SK-N-SH treated with all-trans-retinoic acid at 6 μM for 48 hours (cell line): Measurements from ENCODE around the gene TXNDC5.

Experiments used
- ATAC-seq: fragments of 200-7000 bp; cut with Tn5 transposase; 3 replicates; pipeline ENCODE4 v1.9.1; 2020; ENCODE audit warnings: mild to moderate bottlenecking, moderate library complexity
- ARNTL ChIP-seq: fragments of 450-650 bp; formaldehyde crosslinking; IDR thresholded peaks from 2 replicates; pipeline ENCODE4 v1.5.0; 2020; ENCODE audit warnings: low read depth, mild to moderate bottlenecking, moderate library complexity, borderline replicate concordance
- BACH2 ChIP-seq: fragments of 250-450 bp; sonication (Bioruptor Pico); IDR thresholded peaks from 2 replicates; pipeline ENCODE4 v1.9.0; 2021; ENCODE audit warnings: mild to moderate bottlenecking, borderline replicate concordance
- CSDC2 ChIP-seq: fragments of 250-450 bp; sonication (Bioruptor Pico); IDR thresholded peaks from 2 replicates; pipeline ENCODE4 v1.5.0; 2020; ENCODE audit warnings: mild to moderate bottlenecking, moderate library complexity
- CSRNP3 ChIP-seq: fragments of 250-450 bp; sonication (Bioruptor Pico); IDR thresholded peaks from 2 replicates; pipeline ENCODE4 v1.5.1; 2021; ENCODE audit warnings: mild to moderate bottlenecking, moderate library complexity
- ESRRG ChIP-seq: fragments of 250-450 bp; sonication (Bioruptor Pico); IDR thresholded peaks from 2 replicates; pipeline ENCODE4 v1.6.1; 2021; ENCODE audit warnings: mild to moderate bottlenecking
- ISL1 ChIP-seq: fragments of 250-450 bp; sonication (Bioruptor Pico); IDR thresholded peaks from 2 replicates; pipeline ENCODE4 v2.1.2; 2022; ENCODE audit warnings: mild to moderate bottlenecking, moderate library complexity
- OSR1 ChIP-seq: fragments of 250-450 bp; sonication (Bioruptor Pico); IDR thresholded peaks from 2 replicates; pipeline ENCODE4 v1.8.0; 2022; ENCODE audit warnings: moderate library complexity, mild to moderate bottlenecking, inconsistent platforms
- PATZ1 ChIP-seq: fragments of 250-450 bp; sonication (Bioruptor Pico); IDR thresholded peaks from 2 replicates; pipeline ENCODE4 v1.8.0; 2020; ENCODE audit warnings: mild to moderate bottlenecking, moderate library complexity, borderline replicate concordance
- POU6F1 ChIP-seq: fragments of 250-450 bp; sonication (Bioruptor Pico); IDR thresholded peaks from 2 replicates; pipeline ENCODE4 v1.8.0; 2021; ENCODE audit warnings: low read depth, mild to moderate bottlenecking, moderate library complexity, borderline replicate concordance
- PPARA ChIP-seq: fragments of 250-450 bp; sonication (Bioruptor Pico); IDR thresholded peaks from 2 replicates; pipeline ENCODE4 v1.5.0; 2020; ENCODE audit warnings: mild to moderate bottlenecking, borderline replicate concordance
- RARB ChIP-seq: fragments of 250-450 bp; sonication (Bioruptor Pico); IDR thresholded peaks from 2 replicates; pipeline ENCODE4 v1.8.0; 2021; ENCODE audit warnings: mild to moderate bottlenecking, moderate library complexity
- SNAI2 ChIP-seq: fragments of 250-450 bp; sonication (Bioruptor Pico); IDR thresholded peaks from 2 replicates; pipeline ENCODE4 v1.5.0; 2020; ENCODE audit warnings: mild to moderate bottlenecking, moderate library complexity
- TCF4 ChIP-seq: fragments of 250-450 bp; sonication (Bioruptor Pico); IDR thresholded peaks from 2 replicates; pipeline ENCODE4 v1.8.0; 2021; ENCODE audit warnings: mild to moderate bottlenecking, moderate library complexity, borderline replicate concordance
- TOX ChIP-seq: fragments of 250-450 bp; sonication (Bioruptor Pico); IDR thresholded peaks from 2 replicates; pipeline ENCODE4 v1.8.0; 2021; ENCODE audit warnings: mild to moderate bottlenecking, moderate library complexity, borderline replicate concordance
- TSHZ2 ChIP-seq: fragments of 250-450 bp; sonication (Bioruptor Pico); IDR thresholded peaks from 2 replicates; pipeline ENCODE4 v1.5.0; 2020; ENCODE audit warnings: mild to moderate bottlenecking, moderate library complexity
- ZFP30 ChIP-seq: fragments of 450-650 bp; formaldehyde crosslinking; IDR thresholded peaks from 2 replicates; pipeline ENCODE4 v1.5.0; 2022; ENCODE audit warnings: mild to moderate bottlenecking, moderate library complexity
- ZNF565 ChIP-seq: fragments of 450-650 bp; formaldehyde crosslinking; conservative IDR thresholded peaks from 2 replicates; pipeline ENCODE4 v1.5.0; 2020; ENCODE audit warnings: low read depth, mild to moderate bottlenecking, moderate library complexity
- ZNF70 ChIP-seq: fragments of 450-650 bp; formaldehyde crosslinking; IDR thresholded peaks from 2 replicates; pipeline ENCODE4 v1.5.0; 2020; ENCODE audit warnings: mild to moderate bottlenecking, moderate library complexity
- ZNF8 ChIP-seq: fragments of 450-650 bp; formaldehyde crosslinking; IDR thresholded peaks from 2 replicates; pipeline ENCODE4 v1.5.0; 2020; ENCODE audit warnings: mild to moderate bottlenecking, moderate library complexity

Gene TXNDC5

GRCh38 chr6:7846966-7847818 is 63.4 kb downstream of the TXNDC5 start:
- ATAC-seq, result no peak
- TF ChIP-seq CSDC2 (CRISPR knock-in tag) (no peak), TOX (CRISPR knock-in tag) (no peak), PATZ1 (no peak), CSRNP3 (CRISPR knock-in tag) (no peak), RARB (CRISPR knock-in tag) (no peak), TCF4 (CRISPR knock-in tag) (no peak), ZFP30 (CRISPR knock-in tag) (no peak)

GRCh38 chr6:7841781-7842468 is 68.7 kb downstream of the TXNDC5 start:
- ATAC-seq, result no peak

GRCh38 chr6:7836371-7837026 is 74.1 kb downstream of the TXNDC5 start:
- ATAC-seq, result no peak
- no peak for TF ChIP-seq TCF4 (CRISPR knock-in tag)
- no peak for TF ChIP-seq POU6F1 (CRISPR knock-in tag)
- no peak for TF ChIP-seq BACH2 (CRISPR knock-in tag)
- no peak for TF ChIP-seq ZFP30 (CRISPR knock-in tag)
- no peak for TF ChIP-seq ZNF8 (CRISPR knock-in tag)
- TF ChIP-seq ARNTL (CRISPR knock-in tag), result no peak
- no peak for TF ChIP-seq PPARA (CRISPR knock-in tag)
- TF ChIP-seq ZNF70 (CRISPR knock-in tag), result no peak
- no peak for TF ChIP-seq CSRNP3 (CRISPR knock-in tag)
- no peak for TF ChIP-seq ESRRG (CRISPR knock-in tag)
- no peak for TF ChIP-seq OSR1 (CRISPR knock-in tag)
- no peak for TF ChIP-seq ISL1 (CRISPR knock-in tag)
- TF ChIP-seq ZNF565 (CRISPR knock-in tag), result no peak
- TF ChIP-seq TOX (CRISPR knock-in tag), result no peak

More at GRCh38 chr6:7841781-7842468, 68.7 kb downstream of the TXNDC5 start:
- TF ChIP-seq TCF4 (CRISPR knock-in tag) (no peak), SNAI2 (CRISPR knock-in tag) (no peak), TSHZ2 (CRISPR knock-in tag) (no peak), RARB (CRISPR knock-in tag) (no peak), PPARA (CRISPR knock-in tag) (no peak), CSRNP3 (CRISPR knock-in tag) (no peak)
